ENCODE data around the gene SOX9. TPM values are rescaled to one million over a fixed set of nuclear protein-coding genes. Genes with fewer than 3 reads are reported as not detected.
A peak's percentile ranks its signal among the peaks of the same experiment; 100 is the strongest.

SOX9 gene
- total RNA-seq, 1 experiment from 2014 or later: 21.7 TPM

- no peak for DNase-seq
- Histone ChIP-seq H3K27me3 (ENCODE audit: insufficient read depth, low read depth) (no peaks in the 10 kb centered on the region), H3K9me3 (ENCODE audit: insufficient read depth, low read depth) (no peaks in the 10 kb centered on the region), H3K36me3 (ENCODE audit: low read depth) (peaks cover 20% of the 10 kb centered on the region), H3K4me2 (no peak overlapping the region), H3K9me2 (ENCODE audit: insufficient read depth) (no peaks in the 10 kb centered on the region), H4K20me1 (ENCODE audit: insufficient read depth) (peaks cover 16% of the 10 kb centered on the region), H2AFZ (no peak overlapping the region), H3K79me2 (ENCODE audit: low read depth) (peaks cover 26% of the 10 kb centered on the region), H3K4me3 (no peak overlapping the region), H3F3A (ENCODE audit: insufficient read depth, low read depth) (peaks cover 32% of the 10 kb centered on the region), H3K27ac (no peak overlapping the region), H3K4me1 (replicated peaks; ENCODE audit: insufficient read depth) (peaks cover 44% of the 10 kb centered on the region)
- BruUV-seq (replicated peaks): no TSS peak
- ChIA-PET POLR2A (ENCODE audit: unreplicated experiment) (no interaction called here), CTCF (no interaction called here)
- TF ChIP-seq EZH2 (IDR thresholded peaks at IDR 0.05; ENCODE audit: low read depth) (no peak), CTCF (conservative IDR thresholded peaks at IDR 0.05) (no peak)
- intact Hi-C loops (cut with micrococcal nuclease; ENCODE audit: unreplicated experiment): no loop called here
These were observed 7.2 kb downstream of the SOX9 start for GRCh38 chr17:72128039-72128438.

GRCh38 chr17:72134608-72135394, 14.0 kb downstream of the SOX9 start:
- CTCF ChIA-PET: interaction anchor here (0.6 kb wide), 1 partner anchor 422 kb away, joined by 3 read pairs; no protein-coding TSS in a partner anchor
- TF ChIP-seq CTCF (conservative IDR thresholded peaks at IDR 0.05) (no peak), EZH2 (IDR thresholded peaks at IDR 0.05; ENCODE audit: low read depth) (no peak)
- intact Hi-C loops (cut with micrococcal nuclease; ENCODE audit: unreplicated experiment): loop anchor here (2.0 kb wide), 1 partner anchor 32 kb away; no protein-coding TSS in a partner anchor

GRCh38 chr17:72135546-72136325, 14.9 kb downstream of the SOX9 start:
- ChIA-PET POLR2A (ENCODE audit: unreplicated experiment) (interaction anchor here (0.6 kb wide), 2 partner anchors 14 to 174 kb away, joined by 3 to 4 read pairs; no protein-coding TSS in a partner anchor), CTCF (no interaction called here)
- no peak for DNase-seq
- H3K4me1 ChIP-seq (replicated peaks; ENCODE audit: insufficient read depth): peaks cover 47% of the 10 kb centered on the region
- H3K36me3 ChIP-seq (ENCODE audit: low read depth): no peaks in the 10 kb centered on the region
- H3K9me2 ChIP-seq (ENCODE audit: insufficient read depth): no peaks in the 10 kb centered on the region
- intact Hi-C loops (cut with micrococcal nuclease; ENCODE audit: unreplicated experiment): loop anchor here (2.0 kb wide), 1 partner anchor 31 kb away; no protein-coding TSS in a partner anchor
- no TSS peak for BruUV-seq (replicated peaks)
- H3K4me3 ChIP-seq: no peak overlapping the region
- no peaks in the 10 kb centered on the region for H3K9me3 ChIP-seq (ENCODE audit: insufficient read depth, low read depth)
- H2AFZ ChIP-seq: no peak overlapping the region
- H4K20me1 ChIP-seq (ENCODE audit: insufficient read depth): no peaks in the 10 kb centered on the region
- H3K27me3 ChIP-seq (ENCODE audit: insufficient read depth, low read depth): no peaks in the 10 kb centered on the region
- H3K4me2 ChIP-seq: no peak overlapping the region
- TF ChIP-seq EZH2 (IDR thresholded peaks at IDR 0.05; ENCODE audit: low read depth): no peak
- TF ChIP-seq CTCF (conservative IDR thresholded peaks at IDR 0.05): no peak
- H3F3A ChIP-seq (ENCODE audit: insufficient read depth, low read depth): peaks cover 9% of the 10 kb centered on the region; the same call in 1 of the 2 replicates
- H3K79me2 ChIP-seq (ENCODE audit: low read depth): no peaks in the 10 kb centered on the region
- H3K27ac ChIP-seq: no peak overlapping the region

More at GRCh38 chr17:72134608-72135394, 14.0 kb downstream of the SOX9 start:
- no peaks in the 10 kb centered on the region for H3K9me2 ChIP-seq (ENCODE audit: insufficient read depth)
- POLR2A ChIA-PET (ENCODE audit: unreplicated experiment): interaction anchor here (0.5 to 0.8 kb wide), 3 partner anchors 144 to 223 kb away, joined by 3 to 9 read pairs (median 4); no protein-coding TSS in a partner anchor
- no peaks in the 10 kb centered on the region for H3K36me3 ChIP-seq (ENCODE audit: low read depth)
- no peaks in the 10 kb centered on the region for H4K20me1 ChIP-seq (ENCODE audit: insufficient read depth)
- H2AFZ ChIP-seq: no peak overlapping the region
- H3K79me2 ChIP-seq (ENCODE audit: low read depth): no peaks in the 10 kb centered on the region
- DNase-seq: peak in 1 of 2 experiments; percentile 59
- H3K27me3 ChIP-seq (ENCODE audit: insufficient read depth, low read depth): no peaks in the 10 kb centered on the region
- 0 out of 2 replicates have a peak overlapping the region, but pooled peaks have one; percentile 8 for H3K4me2 ChIP-seq
- H3K27ac ChIP-seq: no peak overlapping the region
- no TSS peak for BruUV-seq (replicated peaks)
- peaks cover 9% of the 10 kb centered on the region; the same call in 1 of the 2 replicates for H3F3A ChIP-seq (ENCODE audit: insufficient read depth, low read depth)
- H3K9me3 ChIP-seq (ENCODE audit: insufficient read depth, low read depth): no peaks in the 10 kb centered on the region
- H3K4me3 ChIP-seq: no peak overlapping the region
- H3K4me1 ChIP-seq (replicated peaks; ENCODE audit: insufficient read depth): peaks cover 46% of the 10 kb centered on the region

Measured in PC-9 (cell line).